COLO668 (cell line): ENCODE results near the gene TNFRSF21.
"Not testable (repeated sequence)": the region's sequence is repeated elsewhere in the genome, so short reads cannot be mapped to it uniquely, and the experiment has no call there.

Experiments used
- DNase-seq: peaks from one replicate; lab custom pipeline; 2025; ENCODE audit not compliant: unreplicated experiment; lab: John Stamatoyannopoulos, UW

TNFRSF21 gene

DNA sequence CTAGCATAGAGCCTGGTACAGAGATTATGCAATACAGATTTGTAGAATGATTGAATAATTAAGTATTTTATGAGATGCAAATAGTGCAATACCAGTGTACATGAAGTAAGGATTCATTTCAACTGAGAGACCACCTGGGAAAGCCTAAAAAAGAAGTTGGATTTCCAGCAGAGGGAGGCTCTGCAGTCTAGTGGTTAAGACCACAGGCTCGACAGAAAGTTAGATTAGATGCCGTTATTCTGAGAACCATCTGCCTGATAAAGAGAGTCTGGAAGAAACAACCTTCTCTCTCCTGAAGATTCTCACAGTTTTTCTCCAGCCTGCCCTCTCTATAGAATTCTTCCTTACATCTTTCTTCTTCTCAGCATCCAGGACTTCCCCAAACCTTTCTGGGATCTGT, 13.6 kb upstream of the TNFRSF21 start:
- DNase-seq: no peak

DNA sequence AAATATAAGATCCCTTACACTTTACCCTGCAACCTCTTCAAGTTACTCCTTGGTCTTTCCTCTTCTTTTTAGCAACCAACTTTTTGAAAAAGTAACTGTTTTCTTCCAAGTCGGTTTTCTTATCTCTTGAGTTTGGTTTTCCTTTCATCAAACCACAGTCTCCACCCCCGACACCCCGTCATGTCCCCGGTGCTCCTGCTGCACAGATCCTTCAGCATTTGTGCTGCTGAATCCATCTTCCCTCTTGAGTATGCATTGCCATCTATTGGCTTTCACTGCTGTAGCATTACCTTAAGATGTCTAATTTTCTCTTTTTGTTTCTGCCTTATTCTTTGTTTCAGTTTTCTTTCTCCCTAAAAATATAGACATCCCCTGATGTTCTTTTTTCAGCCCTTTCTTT, 11.9 kb upstream of the TNFRSF21 start:
- DNase-seq: no peak

DNA sequence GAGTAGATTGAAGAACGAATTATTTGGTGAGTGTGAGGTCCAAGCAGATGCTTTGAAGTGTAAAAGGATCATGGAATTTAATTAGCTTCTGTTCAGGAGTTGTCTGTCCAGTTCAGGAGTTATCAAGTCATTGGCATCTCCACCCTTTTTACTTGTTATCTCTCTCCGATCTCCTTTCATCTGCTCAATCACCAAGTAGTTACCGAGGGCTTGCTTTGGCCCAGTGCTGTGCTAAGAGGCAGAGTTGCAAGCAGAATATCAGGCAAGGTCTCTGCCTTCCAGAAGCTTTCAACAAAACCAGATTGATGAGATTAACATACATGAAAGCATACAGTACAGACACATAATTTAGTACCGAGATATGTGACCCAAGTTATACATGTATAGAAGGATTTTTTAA, 10.2 kb upstream of the TNFRSF21 start:
- no peak for DNase-seq

DNA sequence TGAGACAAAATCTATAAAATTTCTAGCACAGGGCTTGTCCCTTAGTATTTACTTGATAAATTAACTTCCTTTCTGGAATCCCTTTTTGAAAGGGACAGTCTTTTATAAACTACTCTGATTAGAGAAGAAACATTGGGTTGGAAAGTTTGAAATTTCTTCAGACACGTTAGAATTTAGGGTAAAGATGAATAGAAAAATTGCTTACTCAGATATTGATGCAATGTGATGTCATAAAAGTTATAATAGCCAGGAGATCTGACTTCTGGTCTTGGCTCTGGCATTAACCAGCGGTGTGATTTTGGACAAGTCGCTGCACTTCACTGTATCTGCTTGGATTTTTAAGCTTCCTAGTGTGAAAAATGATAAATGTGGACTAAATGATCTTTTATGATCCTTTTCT, 9.7 kb upstream of the TNFRSF21 start:
- no peak for DNase-seq

DNA sequence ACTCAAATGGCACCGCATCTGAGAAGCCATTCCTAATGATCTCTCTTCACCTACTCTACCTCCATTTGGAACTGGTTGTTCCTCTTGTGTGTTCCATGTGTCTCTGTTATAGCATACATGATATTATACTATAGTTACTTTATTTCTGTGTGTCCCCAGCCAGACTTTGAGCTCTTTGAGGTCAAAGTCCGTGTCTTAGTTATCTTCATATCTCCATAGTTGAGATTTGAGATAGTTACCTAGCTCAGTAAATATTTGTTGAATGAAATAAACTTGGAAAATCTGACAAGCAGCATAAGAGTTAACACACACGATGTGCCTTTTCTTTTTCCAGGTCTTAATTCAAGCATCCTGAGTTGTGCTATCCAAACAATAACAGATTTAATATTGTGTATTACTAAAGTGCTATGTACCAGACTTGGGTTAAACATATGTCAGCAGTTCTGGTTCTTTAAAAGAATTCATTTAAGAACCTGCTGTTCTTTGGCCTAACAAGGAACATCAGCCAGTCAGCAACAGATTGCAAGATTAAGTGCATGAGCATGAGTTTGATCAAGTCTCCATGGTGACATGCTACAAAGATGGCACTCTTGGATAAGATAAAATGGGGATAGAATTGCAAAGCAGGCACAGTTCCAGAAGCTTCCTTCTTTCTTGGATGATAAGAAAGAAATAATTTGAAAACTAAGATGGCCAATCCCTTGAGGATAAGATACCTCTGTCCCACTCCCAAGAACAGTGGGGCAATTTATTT, 8.7 kb upstream of the TNFRSF21 start:
- DNase-seq: no peak

DNA sequence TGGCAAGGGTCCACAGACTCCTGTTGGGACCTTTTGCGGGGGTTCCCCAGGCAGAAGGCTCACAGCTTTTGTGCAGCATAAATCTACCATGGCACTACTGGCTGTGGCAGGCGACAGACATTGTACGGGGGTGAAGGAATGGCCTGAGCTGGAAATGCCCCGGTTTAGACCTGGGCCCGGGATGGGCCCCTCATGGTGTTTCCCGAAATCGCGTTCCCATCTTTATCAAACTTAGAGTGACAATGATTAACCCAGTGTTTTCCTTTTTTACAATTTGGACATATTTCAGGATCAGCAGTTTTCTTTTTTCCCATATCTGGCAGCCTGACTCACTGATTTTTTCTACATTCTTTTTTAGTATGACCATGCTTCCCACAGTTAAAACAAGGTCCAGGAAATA, 5.5 kb upstream of the TNFRSF21 start:
- DNase-seq: not testable (repeated sequence)

DNA sequence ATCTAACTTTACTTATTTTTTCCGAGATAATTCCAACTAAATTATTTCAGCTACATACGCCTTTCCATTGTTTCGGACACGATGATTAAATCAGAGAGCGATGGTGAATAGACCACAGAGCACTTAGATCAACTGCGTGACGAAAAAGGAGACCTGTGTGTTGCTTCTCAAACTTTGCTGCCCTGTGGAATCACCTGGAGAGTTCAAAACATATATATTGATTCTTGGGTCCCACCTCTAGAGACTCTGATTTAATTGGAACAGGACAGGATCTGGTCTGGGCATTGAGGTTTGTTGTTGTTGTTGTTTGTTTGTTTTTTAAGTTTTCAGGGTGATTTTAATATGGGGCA, 401 bp upstream of the TNFRSF21 start:
- DNase-seq: no peak

DNA sequence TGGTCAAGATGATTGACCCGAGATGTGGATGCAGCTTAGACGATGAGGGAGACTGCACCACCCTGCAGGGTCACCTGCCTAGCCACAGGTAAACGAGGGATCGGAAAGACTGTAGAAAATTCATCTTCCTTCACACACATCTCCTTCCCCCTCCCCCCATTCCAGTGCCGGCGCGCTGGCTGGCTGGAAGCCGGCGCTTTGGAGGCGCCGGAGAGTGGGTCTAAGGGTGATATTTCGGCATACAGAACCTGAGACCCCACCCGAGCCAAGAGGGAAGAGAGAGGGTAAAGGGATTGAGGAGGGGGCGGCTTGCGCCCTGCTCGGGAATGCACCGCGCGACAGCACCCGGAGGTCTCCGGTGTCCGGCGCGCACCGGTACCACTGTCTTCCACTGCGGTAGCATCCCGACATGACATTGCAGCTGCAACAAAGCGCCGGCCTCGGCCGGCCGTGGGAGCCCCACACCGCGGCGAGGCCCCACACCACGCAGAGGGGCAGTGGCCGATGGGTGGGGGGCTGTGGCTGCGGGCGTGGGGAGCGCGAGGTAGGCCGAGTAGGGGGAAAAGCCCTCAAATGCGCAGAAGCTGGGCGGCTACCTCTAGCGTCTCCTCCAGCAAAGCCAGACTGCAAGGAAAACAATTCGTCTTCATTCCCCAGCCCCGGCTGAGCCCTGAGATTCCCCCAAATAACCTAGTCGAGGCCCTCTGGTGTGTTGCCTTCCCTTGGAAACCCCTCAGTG, 984 bp downstream of the TNFRSF21 start:
- peak; percentile 47 for DNase-seq

DNA sequence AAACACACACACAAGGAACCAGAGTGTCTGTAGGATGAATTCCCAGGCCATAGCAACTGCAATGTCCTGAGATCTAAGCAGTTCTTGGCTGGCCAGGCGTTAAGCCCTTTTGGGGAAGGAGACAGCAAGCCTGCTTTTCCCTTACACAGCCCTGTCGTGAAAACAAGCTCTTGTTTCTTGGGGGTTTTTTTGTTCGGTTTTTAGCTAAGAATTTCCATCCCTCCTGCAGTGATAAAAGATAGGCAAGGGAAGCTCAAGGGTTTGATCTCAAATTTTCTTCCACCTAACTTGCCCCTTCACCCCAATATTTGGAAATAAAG, 1.5 kb downstream of the TNFRSF21 start:
- no peak for DNase-seq

DNA sequence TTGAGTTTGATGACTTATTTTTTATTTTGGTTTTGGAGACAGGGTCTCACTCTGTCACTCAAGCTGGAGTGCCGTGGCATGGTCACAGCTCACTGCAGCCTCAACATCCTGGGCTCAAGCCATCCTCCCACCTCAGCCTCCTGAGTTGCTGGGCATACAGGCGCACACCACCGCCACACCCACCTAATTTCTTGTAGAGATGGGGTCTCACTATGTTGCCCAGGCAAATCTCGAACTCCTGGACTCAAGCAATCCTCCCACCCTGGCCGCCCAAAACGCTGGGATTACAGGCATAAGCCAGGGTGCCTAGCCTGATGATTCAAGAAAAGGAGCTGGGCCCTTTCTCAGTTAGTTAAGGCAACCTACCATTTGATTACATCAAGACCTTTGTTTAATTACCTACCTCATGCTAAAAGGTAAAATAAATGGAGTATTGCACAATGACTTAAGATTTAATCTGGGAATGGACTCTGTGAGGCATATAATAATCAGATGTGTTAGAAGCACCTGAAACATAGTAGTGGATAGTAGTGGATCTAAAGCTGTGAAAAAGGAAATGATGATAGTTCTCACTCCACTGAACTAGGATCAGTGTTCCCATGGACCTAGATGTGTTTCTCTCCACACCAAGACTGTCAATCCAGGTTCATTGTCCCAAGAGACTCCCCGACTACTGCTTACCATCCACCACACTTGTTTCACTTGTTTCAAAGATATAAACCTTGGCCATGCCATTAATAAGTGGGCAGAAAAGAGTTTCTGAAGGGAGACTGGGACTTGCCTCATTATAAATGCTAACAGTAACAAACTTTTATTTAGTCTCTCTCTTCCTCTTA, 2.1 kb downstream of the TNFRSF21 start:
- DNase-seq: no peak

DNA sequence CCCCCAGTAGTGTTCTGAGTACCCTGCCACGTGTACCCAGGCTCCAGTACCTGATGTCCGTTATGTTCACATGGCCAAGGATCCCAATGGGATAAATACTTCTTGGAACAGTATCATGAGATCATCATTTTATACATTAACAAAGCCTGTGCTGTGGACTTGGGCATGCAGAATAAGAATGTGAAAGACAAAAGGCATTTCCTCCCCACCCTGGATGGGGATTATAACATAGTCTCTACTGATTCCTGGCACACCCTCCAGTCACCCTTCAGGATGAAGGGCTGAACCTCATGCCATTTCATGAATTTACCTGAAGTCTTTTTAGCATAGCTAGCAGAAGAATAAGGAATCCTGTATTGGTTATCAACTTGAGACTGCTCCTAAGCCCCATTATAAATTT, 2.8 kb downstream of the TNFRSF21 start:
- no peak for DNase-seq

DNA sequence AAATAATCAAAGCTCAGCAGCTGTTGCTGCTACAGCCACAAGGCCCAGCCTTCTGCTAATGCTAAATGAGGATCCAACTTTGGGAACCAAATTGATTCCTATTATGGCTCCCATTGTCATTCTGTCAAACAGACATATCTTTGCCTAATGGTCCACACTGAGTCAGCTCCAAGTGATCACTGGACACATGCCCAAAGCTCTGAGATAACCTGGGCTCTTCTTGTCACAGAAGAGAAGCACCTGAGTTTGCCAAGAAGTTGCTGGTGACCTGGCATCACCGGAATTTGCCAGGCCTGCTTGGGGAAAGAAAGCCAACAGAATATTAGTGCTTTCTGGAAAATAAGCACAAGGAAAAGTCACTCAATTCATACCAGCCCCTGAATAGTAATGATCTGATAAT, 5.8 kb downstream of the TNFRSF21 start:
- no peak for DNase-seq

DNA sequence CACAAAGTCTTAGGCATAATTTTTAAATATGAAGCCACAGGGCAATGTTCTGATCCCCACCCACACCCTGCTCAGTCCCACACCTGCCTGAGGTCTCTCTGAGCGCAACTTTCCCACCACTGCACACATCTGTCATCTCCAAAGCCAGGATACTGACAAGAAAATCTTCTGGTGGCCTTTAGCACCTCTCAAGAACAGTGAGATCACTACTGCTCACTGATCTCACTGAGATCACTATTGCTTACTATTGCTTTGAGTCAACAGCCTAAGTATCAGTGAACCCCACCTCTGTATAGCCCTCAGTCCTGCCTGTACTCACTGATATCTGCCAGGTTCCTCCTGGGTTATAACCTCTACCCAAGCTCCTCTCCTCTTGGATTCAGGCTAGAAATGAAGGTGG, 6.4 kb downstream of the TNFRSF21 start:
- DNase-seq: no peak

DNA sequence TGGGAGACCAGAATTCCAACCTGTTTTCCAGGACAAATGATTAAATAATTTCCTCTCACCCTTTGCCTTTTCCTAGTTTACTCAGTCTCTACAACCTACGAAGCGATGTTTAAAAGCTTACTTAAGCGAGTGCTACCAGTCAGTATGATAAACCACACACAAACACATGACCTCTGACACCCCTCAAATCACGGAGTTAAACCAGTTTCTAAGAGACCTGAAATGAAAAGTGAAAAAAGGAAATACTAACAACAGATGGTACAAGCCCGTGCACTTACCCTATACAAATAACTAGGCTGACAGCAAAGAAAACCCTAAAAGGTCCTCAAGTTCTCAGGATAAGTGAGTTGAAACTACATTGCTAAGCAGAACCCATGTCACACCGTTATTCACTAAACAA, 7.7 kb downstream of the TNFRSF21 start:
- no peak for DNase-seq

DNA sequence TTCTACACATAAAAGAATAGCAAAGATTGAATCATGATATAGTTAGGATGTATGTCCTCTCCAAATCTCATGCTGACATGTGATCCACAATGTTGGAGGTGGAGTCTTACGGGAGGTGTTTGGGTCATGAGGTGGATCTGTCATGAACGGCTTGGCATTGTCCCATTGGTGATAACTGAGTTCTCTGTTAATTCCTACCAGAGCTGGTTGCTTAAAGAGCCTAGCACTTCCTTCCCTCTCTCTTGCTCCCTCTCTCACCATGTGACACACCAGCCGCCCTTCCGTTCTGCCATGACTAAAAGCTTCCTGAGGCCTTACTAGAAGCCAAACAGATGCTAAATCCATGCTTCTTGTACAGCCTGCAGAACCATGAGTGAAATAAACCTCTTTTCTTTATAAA, 8.3 kb downstream of the TNFRSF21 start:
- no peak for DNase-seq

DNA sequence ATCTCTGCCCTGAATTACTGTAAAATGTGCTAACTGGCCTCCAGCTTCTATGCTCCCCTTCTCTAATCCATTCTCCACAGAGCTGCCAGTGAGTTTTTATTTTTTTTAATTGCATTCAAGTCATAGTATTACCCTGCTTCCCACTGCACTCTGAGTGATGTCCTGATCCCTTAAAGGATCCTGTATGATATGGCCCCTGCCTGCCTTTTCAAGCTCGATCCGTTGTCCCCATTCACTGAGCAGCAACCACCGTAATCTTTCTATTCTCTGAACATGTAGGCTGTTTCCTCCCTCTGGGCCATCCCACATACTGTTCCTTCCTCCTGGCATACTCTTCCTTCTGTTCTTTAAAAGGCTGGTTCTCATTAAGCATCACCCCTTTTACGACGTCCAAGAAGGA, 9.3 kb downstream of the TNFRSF21 start:
- DNase-seq: no peak

DNA sequence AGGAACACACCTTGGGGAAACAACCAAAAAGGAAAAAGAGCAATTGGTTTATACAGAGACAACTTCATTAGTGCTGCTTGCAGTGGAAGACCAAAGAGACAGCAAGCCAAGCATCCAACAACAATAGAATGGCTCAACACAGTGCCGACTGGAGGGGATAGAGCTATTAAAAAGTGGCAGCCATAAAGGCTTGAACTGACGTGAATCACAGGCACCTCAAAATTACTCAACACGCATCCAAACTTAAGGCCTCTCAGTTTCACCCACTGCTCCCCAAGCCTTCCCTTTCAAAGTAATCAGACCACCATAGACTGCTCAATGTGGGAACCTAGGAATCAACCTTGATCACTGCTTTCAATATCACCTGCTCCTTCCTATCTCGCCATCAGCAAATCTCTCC, 9.7 kb downstream of the TNFRSF21 start:
- no peak for DNase-seq

DNA sequence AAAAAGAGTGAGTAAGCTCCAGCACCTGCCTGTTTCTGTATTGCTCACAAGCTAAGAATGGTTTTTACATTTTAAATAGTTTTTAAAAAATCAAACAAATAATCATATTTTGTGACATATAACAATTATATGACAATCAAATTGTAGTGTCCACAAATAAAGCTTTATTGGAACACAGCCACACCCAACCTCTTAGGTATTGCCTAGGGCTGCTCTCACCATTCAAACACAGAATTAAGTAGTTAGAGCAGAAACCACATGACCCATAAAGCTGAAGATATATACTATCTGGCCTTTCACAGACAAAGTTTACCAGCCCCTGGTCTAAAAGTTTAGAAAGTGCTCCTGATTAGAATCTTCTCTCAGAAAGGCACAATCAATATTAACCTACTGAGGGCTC, 11.2 kb downstream of the TNFRSF21 start:
- DNase-seq: no peak

DNA sequence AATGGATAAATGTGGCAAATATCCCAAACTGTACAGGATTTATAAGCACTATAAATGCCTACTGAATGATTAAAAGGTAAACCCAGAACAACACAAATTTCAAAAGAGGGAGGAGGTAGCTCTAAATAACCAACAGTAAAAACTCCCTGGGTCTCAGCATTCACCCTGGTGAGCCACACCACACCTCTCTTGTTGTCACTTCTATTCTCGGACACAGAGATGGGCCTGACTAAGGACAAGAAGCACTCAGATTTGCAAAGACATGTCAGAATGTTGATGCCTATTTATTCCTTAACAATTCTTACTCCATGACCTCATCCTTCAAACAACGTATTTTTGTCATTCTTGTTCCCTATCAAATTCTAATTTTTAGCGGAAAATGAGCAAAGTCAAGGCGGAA, 14.7 kb downstream of the TNFRSF21 start:
- no peak for DNase-seq

DNA sequence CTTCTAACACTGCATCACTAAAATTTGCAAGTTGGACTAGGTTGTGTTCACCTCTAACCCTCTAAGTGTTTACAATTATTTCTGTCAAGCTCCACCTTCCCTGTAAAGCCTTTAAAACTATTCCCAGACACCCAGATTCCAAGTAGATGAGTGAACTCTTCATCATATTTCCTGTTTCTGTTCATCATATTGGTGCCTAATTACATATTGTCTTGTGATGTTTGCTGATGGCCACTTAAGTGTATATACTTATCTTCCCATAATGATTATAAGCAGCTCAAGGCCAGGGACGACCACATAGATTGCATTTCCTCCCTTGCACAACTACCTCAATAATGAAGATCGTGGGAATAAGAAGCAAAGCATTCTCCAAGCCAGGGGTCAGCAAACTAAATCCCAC, 16.8 kb downstream of the TNFRSF21 start:
- no peak for DNase-seq

DNA sequence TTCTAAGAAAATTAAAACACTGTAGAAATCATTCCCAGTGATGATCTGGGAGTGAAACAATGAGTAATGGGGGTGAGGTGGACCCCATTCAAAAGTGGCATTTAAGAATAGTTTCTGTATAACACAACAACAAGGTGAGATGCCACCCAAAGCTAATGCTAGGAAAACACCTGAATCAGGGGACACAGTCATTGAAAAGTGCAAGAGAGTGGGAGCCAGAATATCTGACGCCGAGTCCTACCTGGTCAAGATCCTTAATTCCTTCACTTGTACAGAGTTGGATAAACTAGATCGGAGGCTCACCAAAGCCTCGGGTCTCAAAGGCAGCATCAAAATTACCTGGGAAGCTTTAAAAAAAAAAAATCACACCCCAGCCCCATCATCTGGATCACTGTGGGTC, 17.7 kb downstream of the TNFRSF21 start:
- DNase-seq: no peak

DNA sequence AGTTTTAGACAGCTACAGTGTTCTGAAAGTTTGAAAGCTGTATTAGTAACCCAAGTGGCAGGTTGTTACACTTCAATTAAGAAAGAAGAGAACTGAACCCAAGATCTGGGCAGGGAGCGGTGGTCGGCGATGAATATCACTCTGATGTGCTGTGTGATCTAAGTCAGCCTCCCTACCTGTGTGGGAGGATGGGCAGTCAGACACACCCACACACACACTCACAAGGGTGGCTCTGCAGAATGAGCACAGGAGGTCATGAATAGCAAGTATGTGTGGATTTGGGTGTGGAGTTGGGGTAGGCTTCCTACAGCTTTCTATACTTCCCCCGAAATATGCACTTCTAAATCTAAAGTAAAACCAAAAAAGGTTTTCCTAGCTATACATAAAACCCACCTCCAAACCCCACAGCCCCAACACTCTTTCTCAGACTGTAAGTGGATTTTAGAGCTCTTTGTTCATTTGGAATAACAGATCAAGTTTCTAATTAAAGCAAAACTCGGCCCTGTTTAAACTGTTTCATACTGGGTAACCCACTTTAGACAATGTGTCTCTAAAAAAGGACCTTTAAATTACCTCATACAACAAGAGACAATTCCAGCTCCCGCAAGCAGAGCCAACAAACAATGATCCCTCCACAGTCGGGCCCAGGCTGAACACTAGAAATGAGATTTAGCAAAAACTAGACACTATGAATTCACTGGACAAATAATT, 19.4 kb downstream of the TNFRSF21 start:
- DNase-seq: no peak
